Activated naive CD4-positive, alpha-beta T cell treated with anti-CD3 and anti-CD28 coated beads, Interleukin-2, amount 50 U/mL, for 24 hours (primary cell): ENCODE data around the gene CHPF2.

Experiments used
- H3K27ac Mint-ChIP-seq: one replicate; pipeline ENCODE4 v1.8.0; 2021; ENCODE audit warnings: mild to moderate bottlenecking, mixed read lengths
- H3K27me3 Mint-ChIP-seq: one replicate; pipeline ENCODE4 v1.8.0; 2021; ENCODE audit warnings: mixed read lengths
- H3K36me3 Mint-ChIP-seq: one replicate; pipeline ENCODE4 v1.8.0; 2021; ENCODE audit warnings: mixed read lengths
- H3K4me1 Mint-ChIP-seq: one replicate; pipeline ENCODE4 v1.8.0; 2021; ENCODE audit warnings: mixed read lengths
- H3K4me3 Mint-ChIP-seq: one replicate; pipeline ENCODE4 v1.8.0; 2021; ENCODE audit warnings: mild to moderate bottlenecking, mixed read lengths
- H3K9me3 Mint-ChIP-seq: one replicate; pipeline ENCODE4 v1.8.0; 2021; ENCODE audit warnings: mixed read lengths

Gene CHPF2

DNA sequence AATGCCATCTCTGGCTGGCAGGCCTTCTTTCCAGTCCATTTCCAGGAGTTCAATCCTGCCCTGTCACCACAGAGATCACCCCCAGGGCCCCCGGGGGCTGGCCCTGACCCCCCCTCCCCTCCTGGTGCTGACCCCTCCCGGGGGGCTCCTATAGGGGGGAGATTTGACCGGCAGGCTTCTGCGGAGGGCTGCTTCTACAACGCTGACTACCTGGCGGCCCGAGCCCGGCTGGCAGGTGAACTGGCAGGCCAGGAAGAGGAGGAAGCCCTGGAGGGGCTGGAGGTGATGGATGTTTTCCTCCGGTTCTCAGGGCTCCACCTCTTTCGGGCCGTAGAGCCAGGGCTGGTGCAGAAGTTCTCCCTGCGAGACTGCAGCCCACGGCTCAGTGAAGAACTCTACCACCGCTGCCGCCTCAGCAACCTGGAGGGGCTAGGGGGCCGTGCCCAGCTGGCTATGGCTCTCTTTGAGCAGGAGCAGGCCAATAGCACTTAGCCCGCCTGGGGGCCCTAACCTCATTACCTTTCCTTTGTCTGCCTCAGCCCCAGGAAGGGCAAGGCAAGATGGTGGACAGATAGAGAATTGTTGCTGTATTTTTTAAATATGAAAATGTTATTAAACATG is 6.0 kb downstream of the CHPF2 start:
- H3K36me3 Mint-ChIP-seq, result peaks cover 2% of the 10 kb centered on the region

DNA sequence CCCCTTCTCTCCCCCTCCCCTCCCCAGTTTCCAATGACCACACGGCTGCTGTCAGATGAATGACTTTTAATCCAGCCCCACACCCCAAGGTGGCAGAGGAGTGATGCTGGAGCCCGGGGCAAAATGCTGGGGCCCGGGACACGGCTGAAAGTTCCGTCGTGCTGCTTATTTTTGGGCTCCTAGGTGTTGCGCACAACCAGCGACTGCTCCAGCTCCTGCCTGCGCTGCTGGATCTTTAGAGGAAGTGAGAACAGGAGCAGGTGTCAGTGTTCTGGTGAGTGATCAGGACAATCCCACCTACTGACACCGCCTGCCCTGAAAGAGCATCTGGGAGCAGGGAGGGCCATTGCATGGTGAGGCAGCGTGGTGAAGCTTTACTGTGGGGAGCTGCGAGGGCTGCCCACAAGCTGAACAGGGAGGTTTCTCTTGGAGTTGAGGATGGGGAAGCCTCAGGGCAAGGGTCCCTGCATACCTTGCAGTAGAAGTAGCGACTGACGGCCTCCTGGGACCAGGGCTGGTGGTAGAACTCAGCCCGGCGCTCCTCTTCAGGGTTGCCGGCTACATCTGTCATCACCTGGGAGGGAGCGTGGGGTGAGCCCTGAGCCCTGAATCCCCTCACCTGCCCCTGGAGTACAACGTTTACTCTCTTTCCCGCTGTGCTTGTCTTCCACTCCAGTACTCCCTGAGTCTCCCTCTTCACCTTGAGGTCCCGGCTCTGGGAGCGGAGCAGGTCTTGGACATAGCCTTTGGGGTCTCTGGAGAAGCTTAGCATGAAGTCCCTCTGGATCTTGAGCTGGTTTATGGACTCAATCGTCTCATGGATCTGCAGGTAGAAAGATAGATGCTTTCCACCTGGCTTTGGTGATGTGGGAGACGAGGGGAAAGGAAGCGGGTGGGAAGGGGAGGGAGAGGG is 6.9 kb downstream of the CHPF2 start:
- no peak overlapping the region for H3K4me3 Mint-ChIP-seq
- H3K4me1 Mint-ChIP-seq, result peaks cover 29% of the 10 kb centered on the region
- no peak overlapping the region for H3K27ac Mint-ChIP-seq
- no peaks in the 10 kb centered on the region for H3K9me3 Mint-ChIP-seq
- H3K36me3 Mint-ChIP-seq, result peaks cover 2% of the 10 kb centered on the region
- H3K27me3 Mint-ChIP-seq, result no peaks in the 10 kb centered on the region

More for the DNA sequence above, 6.0 kb downstream of the CHPF2 start:
- Mint-ChIP-seq H3K27ac (no peak overlapping the region), H3K27me3 (no peaks in the 10 kb centered on the region), H3K9me3 (no peaks in the 10 kb centered on the region), H3K4me1 (peaks cover 29% of the 10 kb centered on the region), H3K4me3 (no peak overlapping the region)

DNA sequence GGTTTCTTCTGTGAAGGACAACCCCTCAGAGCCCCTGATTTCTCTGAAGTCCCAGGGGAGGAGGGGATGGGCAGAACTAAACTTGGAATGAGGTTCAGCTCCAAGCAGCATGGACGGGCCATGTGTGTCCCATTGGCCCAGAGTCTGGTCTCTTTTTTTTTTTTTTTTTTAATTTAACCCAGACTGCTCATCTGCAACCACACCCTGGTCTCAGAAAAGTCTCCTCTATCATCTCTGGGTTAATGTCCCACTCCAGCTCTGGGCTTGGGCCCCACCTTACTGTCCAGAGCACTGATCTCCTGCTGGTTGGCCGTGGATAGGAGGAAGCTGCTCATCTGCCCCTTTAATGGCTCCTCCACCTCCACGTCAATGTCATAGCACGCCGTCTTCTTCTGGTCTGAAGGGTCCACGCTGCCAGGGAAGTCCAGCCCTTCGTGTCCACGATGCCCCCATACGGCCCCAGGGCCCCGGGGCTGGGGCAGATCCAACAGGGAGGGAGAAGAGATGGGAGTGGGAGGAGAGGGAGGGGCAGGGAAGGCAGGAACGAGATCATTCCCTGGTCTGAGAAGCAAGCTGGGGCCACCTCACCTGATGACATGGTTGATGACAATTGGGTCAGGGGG is 7.7 kb downstream of the CHPF2 start:
- Mint-ChIP-seq H3K4me1 (peaks cover 30% of the 10 kb centered on the region), H3K9me3 (no peaks in the 10 kb centered on the region), H3K4me3 (no peak overlapping the region), H3K27me3 (no peaks in the 10 kb centered on the region), H3K27ac (peak overlapping the region; percentile 14), H3K36me3 (peaks cover 2% of the 10 kb centered on the region)

DNA sequence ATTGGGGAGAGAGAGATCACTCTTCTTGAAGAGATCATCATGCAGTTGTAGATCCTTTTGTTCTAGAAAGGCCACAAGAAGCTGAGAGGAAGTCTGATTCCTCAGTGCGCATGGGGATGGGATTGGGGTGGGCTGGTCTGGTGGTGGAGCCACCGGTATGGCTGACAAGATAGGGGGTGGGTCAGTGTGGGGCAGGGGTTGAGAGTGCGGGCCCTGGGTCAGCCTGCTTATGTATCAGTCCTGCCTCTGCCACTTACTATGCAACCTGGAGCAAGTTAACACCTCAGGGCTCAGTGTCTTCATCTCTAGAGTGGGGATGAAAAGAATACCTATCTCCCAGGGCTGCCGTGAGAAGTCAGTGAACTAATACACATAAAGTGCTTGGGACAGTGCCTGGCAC is 8.3 kb downstream of the CHPF2 start:
- peaks cover 26% of the 10 kb centered on the region for H3K4me1 Mint-ChIP-seq
- no peaks in the 10 kb centered on the region for H3K9me3 Mint-ChIP-seq
- peaks cover 2% of the 10 kb centered on the region for H3K36me3 Mint-ChIP-seq
- no peak overlapping the region for H3K4me3 Mint-ChIP-seq
- no peaks in the 10 kb centered on the region for H3K27me3 Mint-ChIP-seq
- H3K27ac Mint-ChIP-seq, result no peak overlapping the region

DNA sequence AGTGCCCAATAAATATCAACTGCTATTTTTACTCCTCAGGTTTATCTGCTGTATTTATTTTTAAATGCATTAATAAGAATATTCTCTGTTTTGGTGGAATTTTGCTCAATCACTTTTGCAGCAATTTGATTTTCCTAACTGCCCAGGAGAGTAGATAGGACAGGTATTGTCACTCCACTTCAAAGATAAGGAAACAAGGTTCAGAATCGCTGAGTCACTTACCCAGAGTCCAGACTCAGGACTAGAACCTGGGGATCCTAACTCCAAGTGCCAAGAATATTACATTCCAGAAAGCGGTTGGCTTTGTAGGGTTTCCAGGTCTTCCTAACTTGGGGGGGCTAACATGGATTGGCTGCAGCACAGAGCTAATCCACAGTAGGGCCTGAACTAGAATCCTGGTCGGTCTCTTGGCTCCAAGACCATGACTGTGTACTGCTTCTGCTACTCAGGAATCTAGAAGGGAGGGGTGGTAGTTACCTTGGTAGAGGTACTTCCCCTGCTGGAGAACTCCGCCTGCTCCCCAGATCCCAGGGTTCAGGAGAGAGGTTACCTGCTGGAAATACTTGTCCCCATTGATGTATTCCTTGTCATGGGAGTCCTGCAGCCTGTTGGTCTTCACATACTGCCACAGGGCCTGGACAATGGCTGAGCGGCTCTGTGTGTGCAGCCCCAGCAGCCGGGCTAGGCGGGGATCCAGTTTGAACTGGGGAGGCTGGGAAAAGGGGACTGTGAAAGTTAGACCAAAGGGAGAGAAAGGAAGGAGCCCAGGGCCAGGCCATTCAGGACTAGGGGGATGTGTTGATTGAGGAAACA is 8.9 kb downstream of the CHPF2 start:
- Mint-ChIP-seq H3K27ac (no peak overlapping the region), H3K4me1 (peaks cover 30% of the 10 kb centered on the region), H3K27me3 (no peaks in the 10 kb centered on the region), H3K9me3 (no peaks in the 10 kb centered on the region), H3K36me3 (peaks cover 2% of the 10 kb centered on the region), H3K4me3 (no peak overlapping the region)

DNA sequence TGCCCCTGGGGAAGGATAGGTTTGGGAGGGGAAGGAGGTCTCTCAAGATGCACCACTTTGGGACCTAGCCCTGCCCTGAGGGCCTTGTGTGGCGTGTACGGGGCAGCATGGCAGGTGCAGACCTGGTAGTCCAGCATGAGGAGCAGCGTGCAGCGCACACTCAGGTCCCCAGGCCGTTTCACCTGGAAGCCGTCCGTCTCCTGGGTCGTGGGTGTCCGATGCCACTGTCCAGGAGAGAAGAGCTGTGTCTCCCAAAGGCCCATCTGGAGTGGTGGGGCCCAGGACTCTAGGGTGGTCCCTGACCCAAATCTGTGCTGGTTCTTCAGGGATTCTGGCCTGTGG is 9.4 kb downstream of the CHPF2 start:
- H3K36me3 Mint-ChIP-seq, result no peaks in the 10 kb centered on the region
- H3K4me1 Mint-ChIP-seq, result peaks cover 31% of the 10 kb centered on the region
- no peak overlapping the region for H3K4me3 Mint-ChIP-seq
- H3K9me3 Mint-ChIP-seq, result no peaks in the 10 kb centered on the region
- no peaks in the 10 kb centered on the region for H3K27me3 Mint-ChIP-seq
- no peak overlapping the region for H3K27ac Mint-ChIP-seq

DNA sequence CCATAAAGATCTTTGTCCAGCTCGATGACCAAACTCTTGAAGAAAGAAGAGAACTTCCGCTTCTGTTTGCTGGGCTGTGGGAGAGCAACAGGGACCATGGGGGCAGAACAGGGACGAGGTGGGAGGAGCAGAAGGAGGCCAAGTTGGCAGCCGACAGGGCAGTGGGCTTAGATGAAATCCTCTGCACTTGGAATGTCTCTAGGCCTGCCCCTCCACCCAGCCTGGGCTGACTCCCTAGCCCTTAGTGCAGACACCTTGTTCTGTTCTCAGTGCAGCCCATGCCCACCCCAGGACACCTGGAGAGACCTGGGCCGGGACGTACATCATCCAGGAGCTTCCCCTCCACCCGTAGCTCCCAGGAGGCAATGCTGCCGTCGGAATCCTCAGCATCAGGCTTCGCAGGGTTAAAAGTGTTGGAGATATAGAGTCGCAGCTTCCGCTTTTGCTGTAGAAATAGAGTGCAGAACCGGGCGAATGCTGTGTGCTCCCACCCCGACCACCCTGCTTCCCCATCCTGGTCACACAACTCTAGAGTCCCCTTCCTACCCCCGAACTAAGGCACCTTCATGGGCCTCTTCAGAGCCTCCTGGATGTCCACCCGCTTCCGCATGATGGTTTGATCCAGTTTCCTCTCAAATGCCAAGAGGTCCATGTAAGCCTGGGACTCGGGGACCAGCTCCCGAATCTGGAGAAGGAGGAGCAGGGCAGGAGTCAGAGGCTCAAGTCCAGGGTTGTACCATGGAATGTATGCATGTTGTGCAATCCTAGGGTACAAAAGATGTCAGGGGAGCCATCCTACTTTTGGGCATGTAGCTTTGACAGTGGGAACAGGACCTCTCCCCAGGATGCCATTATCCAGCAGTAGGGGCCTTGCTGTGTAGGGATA is 10.1 kb downstream of the CHPF2 start:
- Mint-ChIP-seq H3K4me3 (no peak overlapping the region), H3K9me3 (no peaks in the 10 kb centered on the region), H3K27me3 (peaks cover 2% of the 10 kb centered on the region), H3K36me3 (no peaks in the 10 kb centered on the region), H3K27ac (no peak overlapping the region), H3K4me1 (peaks cover 35% of the 10 kb centered on the region)

DNA sequence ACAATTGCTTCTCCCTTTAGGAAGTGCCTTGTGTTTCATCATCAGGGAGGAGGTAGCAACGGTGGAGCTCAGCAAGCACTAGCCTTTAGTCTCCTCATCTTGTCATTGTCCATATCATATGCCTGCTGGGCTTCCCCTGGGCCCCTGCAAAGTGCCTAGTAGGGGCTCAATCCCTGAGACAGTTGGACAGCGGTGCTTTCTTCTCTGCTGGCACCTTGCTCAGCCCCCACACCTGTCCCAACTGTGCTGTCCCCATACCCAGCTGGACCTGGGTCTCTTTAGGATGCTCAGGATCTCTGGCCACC is 10.7 kb downstream of the CHPF2 start:
- Mint-ChIP-seq H3K4me1 (peaks cover 41% of the 10 kb centered on the region), H3K36me3 (no peaks in the 10 kb centered on the region), H3K27ac (peak overlapping the region; percentile 68), H3K27me3 (peaks cover 4% of the 10 kb centered on the region), H3K4me3 (peak overlapping the region; percentile 79), H3K9me3 (no peaks in the 10 kb centered on the region)

DNA sequence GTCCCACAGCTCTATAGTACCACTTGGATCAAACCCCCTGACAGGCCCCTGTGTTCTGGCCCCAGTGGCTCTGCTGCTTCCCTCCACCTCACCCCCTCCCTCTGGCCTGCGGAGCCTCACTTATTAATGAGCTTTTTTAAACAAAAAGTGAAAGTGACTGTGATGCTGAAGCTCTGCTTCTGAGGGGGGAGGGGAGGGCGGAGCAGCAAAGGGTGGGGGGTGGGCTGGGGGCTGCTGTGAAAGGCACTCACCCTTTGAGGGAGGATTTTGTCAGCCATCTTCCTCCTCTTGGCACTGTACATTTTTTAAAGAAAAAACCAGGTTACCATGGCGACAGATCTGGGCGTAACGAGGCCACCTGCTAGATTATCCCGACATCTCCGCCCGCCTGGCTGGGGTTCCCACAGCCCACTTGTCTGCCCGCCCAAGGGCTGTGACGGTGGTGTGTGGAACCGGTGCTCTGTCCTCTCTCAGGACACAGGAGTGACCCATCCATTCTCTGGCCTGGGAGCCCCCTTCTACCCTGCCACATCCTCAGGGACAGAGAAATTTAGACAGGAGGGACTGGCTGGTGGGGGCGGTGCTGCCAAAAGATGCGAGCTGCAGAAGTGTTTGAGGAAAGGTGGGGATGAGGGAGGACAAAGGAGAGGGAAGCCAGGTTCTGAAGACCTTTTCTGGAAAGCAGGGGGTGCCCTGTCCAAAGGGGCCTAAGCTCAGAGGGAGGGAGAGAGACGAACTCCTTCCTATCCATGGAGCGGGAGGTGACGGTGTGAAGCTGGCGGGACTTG is 11.3 kb downstream of the CHPF2 start:
- H3K4me1 Mint-ChIP-seq, result peaks cover 46% of the 10 kb centered on the region
- H3K4me3 Mint-ChIP-seq, result peak overlapping the region; percentile 79
- H3K27ac Mint-ChIP-seq, result no peak overlapping the region
- H3K36me3 Mint-ChIP-seq, result no peaks in the 10 kb centered on the region
- H3K27me3 Mint-ChIP-seq, result peaks cover 6% of the 10 kb centered on the region
- no peaks in the 10 kb centered on the region for H3K9me3 Mint-ChIP-seq

DNA sequence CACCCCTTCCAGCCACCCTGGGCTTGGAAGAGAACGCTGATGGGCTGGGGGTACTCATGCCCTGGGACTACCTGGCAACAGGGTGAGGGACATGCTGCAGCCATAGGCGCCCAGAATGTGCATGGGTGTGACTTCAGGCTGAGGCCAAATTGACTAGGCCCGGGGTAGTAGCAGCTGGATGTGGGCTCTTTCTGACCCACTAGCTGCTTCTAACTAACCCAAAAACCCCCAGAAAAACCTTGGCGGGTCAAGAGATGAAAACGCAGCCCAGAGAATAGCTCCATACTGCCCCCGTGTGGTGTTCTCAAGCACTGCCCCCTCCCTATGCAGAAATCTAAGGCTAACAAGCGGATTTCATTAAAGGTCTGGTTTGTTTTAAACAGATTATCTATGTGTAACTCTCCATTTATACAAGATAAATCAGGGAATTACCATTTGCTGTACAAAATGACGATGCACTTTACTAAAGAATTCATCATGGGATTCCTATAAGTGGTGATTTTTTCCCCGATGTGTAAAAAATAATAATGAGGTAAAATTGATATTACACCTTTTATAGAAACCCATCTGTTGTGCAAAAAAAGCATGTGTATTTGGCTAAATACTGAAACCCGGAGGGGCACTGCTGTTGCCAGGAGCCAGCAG is 12.0 kb downstream of the CHPF2 start:
- Mint-ChIP-seq H3K27ac (no peak overlapping the region), H3K9me3 (no peaks in the 10 kb centered on the region), H3K4me1 (peaks cover 49% of the 10 kb centered on the region), H3K27me3 (peaks cover 8% of the 10 kb centered on the region), H3K36me3 (no peaks in the 10 kb centered on the region), H3K4me3 (peak overlapping the region; percentile 79)

DNA sequence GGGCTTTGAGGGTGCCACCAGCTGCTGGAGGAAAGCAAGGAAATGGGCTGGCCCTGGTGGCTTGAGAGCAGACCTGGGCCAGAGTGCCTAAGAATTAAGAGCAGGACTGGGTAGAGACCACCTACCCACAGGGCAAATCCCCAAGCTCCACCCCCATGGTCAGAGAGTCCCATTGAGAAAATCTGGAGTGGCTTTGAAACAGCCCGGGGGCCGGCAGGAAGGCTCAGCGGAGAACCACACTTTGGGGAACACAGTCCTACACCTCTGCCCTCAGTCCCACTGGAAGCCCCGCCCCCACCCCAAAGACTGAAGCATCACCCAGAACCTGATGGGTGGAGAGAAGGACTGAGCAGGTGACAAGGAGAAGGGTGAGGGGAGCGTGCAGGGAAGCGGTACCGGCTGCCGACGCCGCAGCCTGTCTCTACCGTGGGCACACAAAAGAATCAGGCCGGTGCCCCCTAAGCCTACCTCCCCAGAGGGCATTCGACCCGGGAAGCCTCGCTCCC is 12.6 kb downstream of the CHPF2 start:
- H3K9me3 Mint-ChIP-seq, result no peaks in the 10 kb centered on the region
- peaks cover 9% of the 10 kb centered on the region for H3K27me3 Mint-ChIP-seq
- H3K36me3 Mint-ChIP-seq, result no peaks in the 10 kb centered on the region
- H3K27ac Mint-ChIP-seq, result no peak overlapping the region
- peak overlapping the region; percentile 79 for H3K4me3 Mint-ChIP-seq
- peaks cover 51% of the 10 kb centered on the region for H3K4me1 Mint-ChIP-seq

DNA sequence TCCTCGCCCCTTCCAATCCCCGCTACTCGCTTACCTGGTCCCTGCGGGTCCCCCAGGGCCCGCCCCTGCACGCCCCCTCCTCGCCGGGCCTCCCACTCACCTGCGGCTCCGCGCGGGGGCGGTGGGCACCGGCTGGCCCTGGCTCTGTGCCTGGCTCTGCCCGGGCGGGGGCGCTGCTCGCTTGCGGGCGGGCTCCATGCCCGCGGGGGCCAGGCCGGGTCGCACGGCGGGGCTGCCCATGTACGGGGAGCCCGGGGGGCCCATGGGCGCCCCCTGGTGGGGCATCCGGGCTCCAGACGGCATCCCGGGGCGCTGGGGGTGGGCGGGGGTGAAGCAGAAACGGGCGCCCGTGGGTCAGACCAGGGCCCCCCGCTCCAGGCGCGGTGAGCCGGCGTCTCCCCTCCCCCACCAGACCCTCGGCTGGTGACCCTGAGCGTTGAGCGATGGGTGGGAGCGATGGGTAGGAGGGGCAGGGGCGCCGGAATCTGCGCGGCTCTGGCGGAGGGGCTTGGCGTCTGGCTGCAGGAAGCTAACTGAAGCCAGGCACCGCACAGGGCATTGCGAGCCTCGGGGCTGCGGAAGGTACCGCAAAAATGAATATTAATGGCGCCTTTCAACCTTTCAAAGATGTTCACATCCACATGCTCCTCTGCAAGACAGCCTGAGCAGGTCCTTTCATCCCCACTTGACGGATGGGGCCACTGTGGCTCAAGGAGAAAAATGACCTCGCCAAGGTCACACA is 13.2 kb downstream of the CHPF2 start:
- Mint-ChIP-seq H3K36me3 (no peaks in the 10 kb centered on the region), H3K9me3 (no peaks in the 10 kb centered on the region), H3K4me3 (peak overlapping the region; percentile 58), H3K4me1 (peaks cover 55% of the 10 kb centered on the region), H3K27ac (no peak overlapping the region), H3K27me3 (peaks cover 14% of the 10 kb centered on the region)

DNA sequence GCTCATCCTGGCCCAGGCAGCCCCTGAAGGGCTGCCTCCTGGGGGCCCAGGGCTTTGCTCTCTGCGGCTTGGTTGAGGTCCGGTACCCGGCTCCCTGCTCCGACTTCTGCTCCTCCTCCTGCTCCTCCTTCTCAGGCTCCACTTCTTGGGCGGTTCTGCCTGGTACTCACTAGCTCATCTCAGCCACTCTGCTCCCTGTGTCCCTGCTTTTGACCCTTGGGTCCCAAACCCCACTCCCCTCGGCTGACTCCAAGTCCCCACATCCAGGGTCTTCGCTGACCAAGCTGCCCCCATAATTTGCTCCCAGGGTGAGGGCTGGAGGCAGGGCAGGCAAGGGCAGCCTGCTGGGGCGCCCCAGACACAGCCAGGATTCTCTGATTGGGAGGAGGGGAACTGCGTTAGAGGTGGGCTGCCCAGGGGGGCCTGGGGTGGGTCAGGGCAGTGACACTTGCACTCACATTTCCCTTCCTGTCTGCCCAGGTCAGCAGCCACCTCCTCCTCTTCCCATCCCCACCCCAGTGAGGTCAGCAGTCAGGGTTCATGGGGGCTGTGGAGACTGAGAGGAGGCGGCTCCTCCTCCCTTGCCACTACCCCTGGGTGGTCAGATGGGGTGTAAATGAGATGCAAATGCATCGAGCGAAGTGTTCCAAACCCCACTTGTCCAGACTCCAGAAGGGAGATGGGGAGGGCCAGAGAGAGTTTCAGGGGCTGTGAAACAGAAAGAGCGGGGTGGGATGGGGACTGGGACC is 14.0 kb downstream of the CHPF2 start:
- Mint-ChIP-seq H3K27me3 (peaks cover 22% of the 10 kb centered on the region), H3K4me1 (peaks cover 62% of the 10 kb centered on the region), H3K36me3 (no peaks in the 10 kb centered on the region), H3K4me3 (peak overlapping the region; percentile 58), H3K9me3 (no peaks in the 10 kb centered on the region), H3K27ac (no peak overlapping the region)
